ENCODE data around the gene CEBPA.
"Not testable (repeated sequence)": the region's sequence is repeated elsewhere in the genome, so short reads cannot be mapped to it uniquely, and the experiment has no call there.

The CEBPA gene

DNA sequence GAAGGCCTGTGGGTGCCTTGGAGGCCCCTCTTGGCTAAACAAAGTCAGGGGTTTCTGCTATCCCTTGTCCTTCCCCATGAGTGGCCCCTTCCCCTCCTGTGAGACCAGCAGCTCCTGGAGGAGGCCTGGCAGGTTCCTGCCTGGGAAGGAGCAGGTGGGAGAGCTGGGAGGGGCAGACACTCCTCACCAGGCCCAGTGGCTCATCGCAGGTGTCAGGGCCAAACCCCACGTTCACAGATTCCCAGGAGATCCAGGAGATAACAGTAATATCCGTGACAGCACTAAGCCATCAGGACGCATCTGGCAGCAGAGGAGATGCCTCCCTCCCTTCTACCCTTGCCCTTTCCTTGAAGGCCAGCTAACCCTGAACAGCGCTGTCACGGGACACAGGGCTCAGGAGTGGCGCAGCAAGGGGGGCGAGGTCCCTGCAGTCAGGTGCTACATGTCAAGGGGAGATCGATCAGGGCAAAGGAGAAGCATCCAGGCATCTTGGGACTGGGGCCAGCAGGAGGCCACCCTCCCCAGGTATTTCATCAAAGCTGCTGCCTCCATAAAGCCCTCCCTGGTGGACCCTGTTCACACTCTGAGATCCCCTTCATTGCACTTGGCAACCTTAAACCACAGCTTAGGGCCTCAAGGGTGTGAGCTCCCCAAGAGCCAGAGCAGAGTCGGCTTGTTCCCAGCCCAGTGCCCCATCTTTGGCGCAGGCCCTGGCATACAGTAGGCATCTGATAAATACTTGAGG lies 4.8 kb downstream of the CEBPA start:
- no peaks in the 10 kb centered on the region for H3K36me3 ChIP-seq (replicated peaks; ENCODE audit: low read depth, low read length)
- H3K27ac ChIP-seq (ENCODE audit: low read length): no peak overlapping the region
- TF ChIP-seq CTCF (IDR thresholded peaks at IDR 0.05; ENCODE audit: low read depth, low read length) (no peak), EZH2phosphoT487 (IDR thresholded peaks at IDR 0.05; ENCODE audit: low read depth) (no peak)
- no peak overlapping the region for H2AFZ ChIP-seq (ENCODE audit: low read depth, low read length)
- H3K9ac ChIP-seq (ENCODE audit: low read length): no peak overlapping the region
- H3K27me3 ChIP-seq (ENCODE audit: low read depth, low read length): peaks cover 15% of the 10 kb centered on the region; the same call in 1 of the 2 replicates
- no peak overlapping the region for H3K4me2 ChIP-seq (ENCODE audit: low read length)
- no peaks in the 10 kb centered on the region for H3K79me2 ChIP-seq (ENCODE audit: low read length)
- no peak overlapping the region for H3K4me3 ChIP-seq (ENCODE audit: low read length)
- no peaks in the 10 kb centered on the region for H4K20me1 ChIP-seq (ENCODE audit: insufficient read depth, low read length)
- no peaks in the 10 kb centered on the region for H3K4me1 ChIP-seq (ENCODE audit: low read length)
- no peaks in the 10 kb centered on the region for H3K9me3 ChIP-seq (ENCODE audit: insufficient read depth, low read length)

- Histone ChIP-seq H4K20me1 (ENCODE audit: insufficient read depth, low read length) (no peaks in the 10 kb centered on the region), H2AFZ (ENCODE audit: low read depth, low read length) (no peak overlapping the region), H3K4me1 (ENCODE audit: low read length) (no peaks in the 10 kb centered on the region), H3K4me3 (ENCODE audit: low read length) (no peak overlapping the region), H3K27ac (ENCODE audit: low read length) (no peak overlapping the region), H3K9ac (ENCODE audit: low read length) (no peak overlapping the region), H3K4me2 (ENCODE audit: low read length) (no peak overlapping the region), H3K9me3 (ENCODE audit: insufficient read depth, low read length) (no peaks in the 10 kb centered on the region), H3K79me2 (ENCODE audit: low read length) (no peaks in the 10 kb centered on the region), H3K27me3 (ENCODE audit: low read depth, low read length) (peaks cover 15% of the 10 kb centered on the region; the same call in 1 of the 2 replicates), H3K36me3 (replicated peaks; ENCODE audit: low read depth, low read length) (no peaks in the 10 kb centered on the region)
- no peak for TF ChIP-seq CTCF (IDR thresholded peaks at IDR 0.05; ENCODE audit: low read depth, low read length)
- no peak for TF ChIP-seq EZH2phosphoT487 (IDR thresholded peaks at IDR 0.05; ENCODE audit: low read depth)
These were observed 5.8 kb downstream of the CEBPA start for GRCh38 chr19:33296488-33296971.

DNA sequence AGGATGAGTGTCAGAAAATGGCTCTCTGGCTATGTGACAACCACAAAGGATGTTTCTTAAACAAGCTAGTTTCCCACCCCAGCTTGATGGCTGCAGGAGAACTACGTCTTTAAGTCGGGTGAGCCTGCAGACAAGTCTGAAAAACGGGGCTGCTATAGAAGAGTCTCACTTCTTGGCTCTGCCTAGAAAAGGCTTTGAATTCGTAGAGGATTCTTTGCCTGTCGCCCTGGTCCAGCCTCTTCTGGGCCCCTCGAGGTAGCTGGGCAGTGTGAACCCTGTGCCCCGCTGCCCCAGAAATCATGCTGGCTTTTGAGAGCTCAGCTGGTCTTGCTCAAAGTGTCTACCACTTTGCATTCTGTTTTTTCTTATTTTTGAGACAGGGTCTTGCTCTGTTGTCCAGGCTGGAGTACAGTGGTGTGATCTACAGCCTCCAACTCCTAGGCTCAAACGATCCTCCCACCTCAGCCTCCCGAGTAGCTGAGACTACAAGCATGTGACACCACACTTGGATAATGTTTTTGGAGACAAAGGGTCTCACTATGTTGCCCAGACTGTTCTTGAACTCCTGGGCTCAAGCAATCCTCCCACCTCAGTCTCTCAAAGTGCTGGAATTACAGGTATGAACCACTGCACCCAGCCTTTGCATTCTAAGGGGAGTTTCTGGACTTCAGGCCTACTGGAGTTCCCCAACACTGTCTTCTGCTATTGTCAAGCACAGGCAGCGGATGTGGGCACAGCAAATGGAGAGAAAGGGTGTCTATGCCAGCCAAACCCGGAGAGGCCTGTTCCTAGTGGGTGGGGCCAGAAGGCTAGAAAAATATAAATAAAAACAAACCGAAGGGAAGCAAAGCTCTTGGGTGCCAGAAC lies 6.5 kb downstream of the CEBPA start:
- Histone ChIP-seq H4K20me1 (ENCODE audit: insufficient read depth, low read length) (no peaks in the 10 kb centered on the region), H3K9me3 (ENCODE audit: insufficient read depth, low read length) (no peaks in the 10 kb centered on the region)

GRCh38 chr19:33295046-33295445 lies 7.3 kb downstream of the CEBPA start:
- H3K4me2 ChIP-seq (ENCODE audit: low read length); H3K79me2 ChIP-seq (ENCODE audit: low read length); H3K36me3 ChIP-seq (replicated peaks; ENCODE audit: low read depth, low read length); H3K27ac ChIP-seq (ENCODE audit: low read length); H2AFZ ChIP-seq (ENCODE audit: low read depth, low read length); H3K4me3 ChIP-seq (ENCODE audit: low read length); H3K4me1 ChIP-seq (ENCODE audit: low read length); H3K9me3 ChIP-seq (ENCODE audit: insufficient read depth, low read length); H4K20me1 ChIP-seq (ENCODE audit: insufficient read depth, low read length); H3K9ac ChIP-seq (ENCODE audit: low read length): not testable (repeated sequence)
- peaks cover 15% of the 10 kb centered on the region; the same call in 1 of the 2 replicates for H3K27me3 ChIP-seq (ENCODE audit: low read depth, low read length)

More for the DNA sequence above, 6.5 kb downstream of the CEBPA start:
- Histone ChIP-seq H3K36me3 (replicated peaks; ENCODE audit: low read depth, low read length) (no peaks in the 10 kb centered on the region), H2AFZ (ENCODE audit: low read depth, low read length) (no peak overlapping the region), H3K4me2 (ENCODE audit: low read length) (no peak overlapping the region), H3K9ac (ENCODE audit: low read length) (no peak overlapping the region), H3K4me3 (ENCODE audit: low read length) (no peak overlapping the region), H3K27ac (ENCODE audit: low read length) (no peak overlapping the region), H3K4me1 (ENCODE audit: low read length) (no peaks in the 10 kb centered on the region), H3K27me3 (ENCODE audit: low read depth, low read length) (peaks cover 15% of the 10 kb centered on the region; the same call in 1 of the 2 replicates), H3K79me2 (ENCODE audit: low read length) (no peaks in the 10 kb centered on the region)
- TF ChIP-seq CTCF (IDR thresholded peaks at IDR 0.05; ENCODE audit: low read depth, low read length): no peak
- TF ChIP-seq EZH2phosphoT487 (IDR thresholded peaks at IDR 0.05; ENCODE audit: low read depth): no peak
